ENCODE data around the gene CARS1. TPM values are rescaled to one million over a fixed set of nuclear protein-coding genes. Genes with fewer than 3 reads are reported as not detected.

The CARS1 gene
- total and polyA plus RNA-seq, 2 of the 8 experiments (the other 6 are each of a cell fraction or from before 2014, with no cell fraction given): 44.1 to 100 TPM

GRCh38 chr11:3103076-3103475 lies 45.9 kb upstream of the CARS1 start (continued):
- TF ChIP-seq CHD7 (IDR thresholded peaks at IDR 0.05; ENCODE audit: insufficient replicate concordance, low read length): no peak
